Trophoblast cell (in vitro differentiated cells and primary cell): Measurements from ENCODE around the gene DDX39B.
"Not testable (repeated sequence)": the region's sequence is repeated elsewhere in the genome, so short reads cannot be mapped to it uniquely, and the experiment has no call there.

ENCODE experiments used
- DNase-seq, 2 donors: peaks; one replicate each; pipeline ENCODE4 v3.0.0-alpha.2; 2016
- H2AFZ ChIP-seq: 2 replicates; pipeline ENCODE4 v1.6.1; 2013; ENCODE audit warnings: low read length, moderate library complexity, mild to moderate bottlenecking; ENCODE audit not compliant: insufficient read depth, poor library complexity
- H2AK5ac ChIP-seq: 2 replicates; pipeline ENCODE4 v1.6.1; 2013; ENCODE audit warnings: mild to moderate bottlenecking, low read length
- H2BK120ac ChIP-seq: 2 replicates; pipeline ENCODE4 v1.6.1; 2013; ENCODE audit warnings: low read length, mild to moderate bottlenecking, moderate library complexity; ENCODE audit not compliant: insufficient read depth, poor library complexity
- H2BK12ac ChIP-seq: 2 replicates; pipeline ENCODE4 v1.6.1; 2013; ENCODE audit warnings: mild to moderate bottlenecking, low read length, moderate library complexity
- H2BK5ac ChIP-seq: 2 replicates; pipeline ENCODE4 v1.6.1; 2013; ENCODE audit warnings: low read length, low read depth, moderate library complexity, mild to moderate bottlenecking; ENCODE audit not compliant: poor library complexity
- H3K14ac ChIP-seq: 2 replicates; pipeline ENCODE4 v1.6.1; 2013; ENCODE audit warnings: mild to moderate bottlenecking, low read length
- H3K18ac ChIP-seq: 2 replicates; pipeline ENCODE4 v1.6.1; 2013; ENCODE audit warnings: mild to moderate bottlenecking, low read length
- H3K23ac ChIP-seq: 2 replicates; pipeline ENCODE4 v1.6.1; 2013; ENCODE audit warnings: low read length
- H3K27ac ChIP-seq: 2 replicates; pipeline ENCODE4 v1.5.1; 2013; ENCODE audit warnings: low read depth, mild to moderate bottlenecking, inconsistent platforms, low read length, moderate library complexity
- H3K27me3 ChIP-seq: 2 replicates; pipeline ENCODE4 v1.6.1; 2013; ENCODE audit warnings: inconsistent platforms, mild to moderate bottlenecking, low read length, moderate library complexity; ENCODE audit not compliant: insufficient read depth
- H3K36me3 ChIP-seq, 2 experiments: 1 replicate in 1 of 2; 2 replicates in 1 of 2; pipeline ENCODE4 v1.6.1; 2013; ENCODE audit warnings: low read length in 2 of 2, mild to moderate bottlenecking in 2 of 2, moderate library complexity in 1 of 2; ENCODE audit not compliant: insufficient read depth in 2 of 2, control insufficient read depth in 1 of 2
- H3K4ac ChIP-seq: 2 replicates; pipeline ENCODE4 v1.6.1; 2013; ENCODE audit warnings: low read depth, mild to moderate bottlenecking, low read length, moderate library complexity
- H3K4me1 ChIP-seq, 2 experiments: 1 replicate in 1 of 2; 2 replicates in 1 of 2; pipeline ENCODE4 v1.6.1; 2013; ENCODE audit warnings: low read length in 2 of 2, mild to moderate bottlenecking in 2 of 2, moderate library complexity in 1 of 2; ENCODE audit not compliant: insufficient read depth in 2 of 2, control insufficient read depth in 1 of 2
- H3K4me2 ChIP-seq: 2 replicates; pipeline ENCODE4 v1.6.1; 2013; ENCODE audit warnings: inconsistent platforms, mild to moderate bottlenecking, low read length, moderate library complexity
- H3K4me3 ChIP-seq: 2 replicates; pipeline ENCODE4 v1.5.1; 2013; ENCODE audit warnings: mild to moderate bottlenecking, low read depth, low read length, inconsistent platforms
- H3K79me1 ChIP-seq: one replicate; pipeline ENCODE4 v1.6.1; 2013; ENCODE audit warnings: low read length
- H3K79me2 ChIP-seq: 2 replicates; pipeline ENCODE4 v1.6.1; 2013; ENCODE audit warnings: low read length, mild to moderate bottlenecking; ENCODE audit not compliant: control insufficient read depth, insufficient read depth, poor library complexity
- H3K9ac ChIP-seq: 2 replicates; pipeline ENCODE4 v1.6.1; 2013; ENCODE audit warnings: mild to moderate bottlenecking, low read length
- H3K9me3 ChIP-seq: 2 replicates; pipeline ENCODE4 v1.6.1; 2013; ENCODE audit warnings: low read depth, mild to moderate bottlenecking, control low read depth, inconsistent platforms, low read length; ENCODE audit not compliant: insufficient read depth
- H4K12ac ChIP-seq: 2 replicates; pipeline ENCODE4 v1.6.1; 2013; ENCODE audit warnings: low read depth, mild to moderate bottlenecking, low read length, moderate library complexity
- H4K8ac ChIP-seq: 2 replicates; pipeline ENCODE4 v1.6.1; 2013; ENCODE audit warnings: low read depth, mild to moderate bottlenecking, low read length, moderate library complexity
- H4K91ac ChIP-seq: one replicate; pipeline ENCODE4 v1.6.1; 2013; ENCODE audit warnings: low read depth, mild to moderate bottlenecking, low read length, moderate library complexity
- WGBS: extraction: QIAGEN DNeasy Blood & Tissue Kit; methylation state at CpG from one replicate; pipeline ENCODE4 v1.1.7; 2013; ENCODE audit warnings: missing lambda C conversion rate; ENCODE audit not compliant: insufficient read length, insufficient coverage; ENCODE audit errors: extremely low coverage; 5-methylcytosine and 5-hydroxymethylcytosine counted together

The DDX39B gene

GRCh38 chr6:31490115-31490873, 51.5 kb downstream of the DDX39B start:
- no peak for DNase-seq
- no peak overlapping the region for H4K12ac ChIP-seq
- H3K18ac ChIP-seq = no peak overlapping the region
- H4K8ac ChIP-seq = no peak overlapping the region
- H3K9ac ChIP-seq = no peak overlapping the region
- H3K27me3 ChIP-seq = no peaks in the 10 kb centered on the region
- no peak overlapping the region for H3K14ac ChIP-seq
- no peak overlapping the region for H3K23ac ChIP-seq
- H3K4me2 ChIP-seq = no peak overlapping the region
- no peak overlapping the region for H3K4me3 ChIP-seq
- H2BK12ac ChIP-seq = no peak overlapping the region
- no peaks in the 10 kb centered on the region for H3K79me1 ChIP-seq
- H4K91ac ChIP-seq = no peak overlapping the region
- WGBS = no CpG with 5 or more reads among the region's 16 CpGs
- no peaks in the 10 kb centered on the region for H3K9me3 ChIP-seq
- H3K79me2 ChIP-seq = no peaks in the 10 kb centered on the region
- no peak overlapping the region for H2BK120ac ChIP-seq
- no peak overlapping the region for H3K4ac ChIP-seq
- H2BK5ac ChIP-seq = no peak overlapping the region
- H2AK5ac ChIP-seq = no peak overlapping the region
- H3K27ac ChIP-seq = no peak overlapping the region
- no peaks in the 10 kb centered on the region for H3K36me3 ChIP-seq
- H2AFZ ChIP-seq = no peak overlapping the region
- H3K4me1 ChIP-seq = peaks cover 0 to 3% of the 10 kb centered on the region in 2 experiments

- H3K23ac ChIP-seq = no peak overlapping the region
- no peak overlapping the region for H3K27ac ChIP-seq
- no peak overlapping the region for H2BK120ac ChIP-seq
- H3K4me1 ChIP-seq = peaks cover 0 to under 1% of the 10 kb centered on the region in 2 experiments
- H3K4me3 ChIP-seq = no peak overlapping the region
- no CpG with 5 or more reads among the region's 4 CpGs for WGBS
- H2BK12ac ChIP-seq = no peak overlapping the region
- no peak overlapping the region for H3K9ac ChIP-seq
- no peak overlapping the region for H2BK5ac ChIP-seq
- no peak overlapping the region for H2AK5ac ChIP-seq
- no peaks in the 10 kb centered on the region for H3K79me2 ChIP-seq
- no peaks in the 10 kb centered on the region for H3K36me3 ChIP-seq
- H4K91ac ChIP-seq = no peak overlapping the region
- H3K14ac ChIP-seq = no peak overlapping the region
- H3K4me2 ChIP-seq = no peak overlapping the region
- H4K8ac ChIP-seq = no peak overlapping the region
- H3K9me3 ChIP-seq = no peaks in the 10 kb centered on the region
- H3K27me3 ChIP-seq = no peaks in the 10 kb centered on the region
- H4K12ac ChIP-seq = no peak overlapping the region
- no peak overlapping the region for H2AFZ ChIP-seq
- no peak overlapping the region for H3K4ac ChIP-seq
- DNase-seq = no peak
- no peak overlapping the region for H3K18ac ChIP-seq
- H3K79me1 ChIP-seq = no peaks in the 10 kb centered on the region
Measured at GRCh38 chr6:31489086-31489485, 52.7 kb downstream of the DDX39B start.

GRCh38 chr6:31487674-31488073, 54.1 kb downstream of the DDX39B start:
- H3K9ac ChIP-seq, H3K14ac ChIP-seq, H3K4me3 ChIP-seq, H3K4me1 ChIP-seq, DNase-seq, H3K36me3 ChIP-seq, H3K27me3 ChIP-seq, H3K4ac ChIP-seq, H3K27ac ChIP-seq, H3K18ac ChIP-seq, H4K12ac ChIP-seq, H2AK5ac ChIP-seq, H4K8ac ChIP-seq, H3K9me3 ChIP-seq, H2AFZ ChIP-seq, H3K79me2 ChIP-seq, H3K23ac ChIP-seq, H2BK5ac ChIP-seq, H3K79me1 ChIP-seq, H2BK120ac ChIP-seq, H2BK12ac ChIP-seq, H4K91ac ChIP-seq, H3K4me2 ChIP-seq: not testable (repeated sequence)
- WGBS = no CpG with 5 or more reads among the region's 6 CpGs

- H2BK5ac ChIP-seq, H3K9me3 ChIP-seq, H2AFZ ChIP-seq, H3K27ac ChIP-seq, H3K4me2 ChIP-seq, H3K79me2 ChIP-seq, H3K23ac ChIP-seq, H3K36me3 ChIP-seq, H2AK5ac ChIP-seq, H4K12ac ChIP-seq, H3K14ac ChIP-seq, H3K4me1 ChIP-seq, H3K4ac ChIP-seq, H3K79me1 ChIP-seq, H3K4me3 ChIP-seq, H3K18ac ChIP-seq, H4K91ac ChIP-seq, H3K9ac ChIP-seq, H2BK12ac ChIP-seq, H4K8ac ChIP-seq, H3K27me3 ChIP-seq, H2BK120ac ChIP-seq, DNase-seq: not testable (repeated sequence)
- WGBS = no CpG with 5 or more reads among the region's 9 CpGs
Measured at GRCh38 chr6:31486065-31486837, 55.6 kb downstream of the DDX39B start.
